AG09309 (cell line): ENCODE data around the gene MIB1.

ENCODE experiments used
- DNase-seq: peaks from one replicate; pipeline ENCODE4 v3.0.0-alpha.2; 2010; ENCODE audit warnings: low read depth
- H3K4me3 ChIP-seq: 2 replicates; pipeline ENCODE4 v1.5.1; 2011; ENCODE audit warnings: mild to moderate bottlenecking, low read depth, low read length, moderate library complexity; ENCODE audit not compliant: control insufficient read depth
- CTCF ChIP-seq: IDR thresholded peaks from 2 replicates; pipeline ENCODE4 v1.5.1; 2011; ENCODE audit warnings: mild to moderate bottlenecking, low read depth, low read length, inconsistent platforms; ENCODE audit not compliant: insufficient read depth, control insufficient read depth; ENCODE audit errors: missing control alignments

The MIB1 gene

GRCh38 chr18:21907451-21907850, 166.9 kb downstream of the MIB1 start:
- H3K4me3 ChIP-seq, result no peak overlapping the region
- no peak for DNase-seq
- no peak for TF ChIP-seq CTCF

GRCh38 chr18:21908711-21909110, 168.1 kb downstream of the MIB1 start:
- no peak for TF ChIP-seq CTCF
- no peak overlapping the region for H3K4me3 ChIP-seq
- no peak for DNase-seq

- no peak for TF ChIP-seq CTCF
- DNase-seq, result no peak
- no peak overlapping the region for H3K4me3 ChIP-seq
Observed at GRCh38 chr18:21910906-21911305, 170.3 kb downstream of the MIB1 start.

- no peak overlapping the region for H3K4me3 ChIP-seq
- no peak for DNase-seq
- TF ChIP-seq CTCF, result no peak
Observed at GRCh38 chr18:21911551-21911950, 171.0 kb downstream of the MIB1 start.

- no peak for DNase-seq
- no peak overlapping the region for H3K4me3 ChIP-seq
- TF ChIP-seq CTCF, result no peak
Observed at GRCh38 chr18:21912339-21913239, 172.0 kb downstream of the MIB1 start.

- no peak overlapping the region for H3K4me3 ChIP-seq
- peak; percentile 31 for DNase-seq
- TF ChIP-seq CTCF, result peak; percentile 62
Observed at GRCh38 chr18:21914739-21915319, 174.2 kb downstream of the MIB1 start.
